GM10248 (cell line): ENCODE results near the gene KRTAP2-3.

Source experiments
- CTCF ChIA-PET: fragments of 300-600 bp; sonication (Branson Sonifier 250); formaldehyde crosslinking; extraction: SDS; loops from one replicate; lab custom pipeline; 2021; ENCODE audit warnings: antibody characterized with exemption; lab: Yijun Ruan, JAX
- POLR2A ChIA-PET: fragments of 350-650 bp; sonication (Branson Sonifier 250); formaldehyde crosslinking; extraction: SDS; loops from one replicate; lab custom pipeline; 2020; ENCODE audit warnings: antibody characterized with exemption; lab: Yijun Ruan, JAX
- DNase-seq: peaks from one replicate; pipeline ENCODE4 v3.0.0; 2012; ENCODE audit errors: extremely low spot score
- TF ChIP-seq, protein P1 (sequence below): IDR thresholded peaks from 2 replicates; pipeline ENCODE4 v1.5.1; 2012; ENCODE audit warnings: mild to moderate bottlenecking, low read depth; ENCODE audit errors: extremely low read depth, missing control alignments, control extremely low read depth

The KRTAP2-3 gene

DNA sequence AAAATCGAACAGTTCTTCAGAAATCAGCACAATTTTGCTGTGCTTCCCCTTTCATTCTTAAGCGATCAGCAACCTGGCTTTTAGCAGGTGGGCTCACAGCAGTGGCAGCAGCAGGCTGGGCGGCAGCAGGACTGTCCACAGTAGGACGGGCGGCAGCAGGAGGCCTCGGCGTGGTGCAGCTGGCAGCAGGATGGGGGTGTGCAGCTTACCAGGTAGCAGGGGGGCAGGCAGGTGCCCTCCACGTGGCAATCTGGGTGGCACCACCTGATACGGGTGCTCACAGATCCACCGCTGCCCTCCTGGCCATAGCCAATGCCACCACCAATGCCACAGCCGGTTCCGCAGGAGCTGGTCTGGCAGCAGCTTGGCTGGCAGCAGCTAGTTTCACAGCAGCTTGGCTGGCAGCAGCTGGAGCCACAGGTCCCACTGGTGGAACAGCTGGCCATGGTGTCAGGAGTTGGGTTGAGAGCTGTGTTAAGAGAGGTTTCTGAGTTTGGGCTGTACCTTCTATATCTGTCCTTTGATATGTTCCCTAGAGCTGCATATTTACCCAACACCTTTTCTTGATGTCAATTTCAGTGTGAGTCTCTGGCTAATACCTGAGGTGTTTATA, 30.2 kb downstream of the KRTAP2-3 start, which contains the start of gene KRTAP1-4:
Gene KRTAP1-4 (minus strand): TSS at position 563 of the 613 bp plus-strand sequence. CDS start 117 bp downstream, at position 446.
- POLR2A ChIA-PET = no interaction called here
- CTCF ChIA-PET = no interaction called here
- DNase-seq = no peak
- TF ChIP-seq, protein P1, sequence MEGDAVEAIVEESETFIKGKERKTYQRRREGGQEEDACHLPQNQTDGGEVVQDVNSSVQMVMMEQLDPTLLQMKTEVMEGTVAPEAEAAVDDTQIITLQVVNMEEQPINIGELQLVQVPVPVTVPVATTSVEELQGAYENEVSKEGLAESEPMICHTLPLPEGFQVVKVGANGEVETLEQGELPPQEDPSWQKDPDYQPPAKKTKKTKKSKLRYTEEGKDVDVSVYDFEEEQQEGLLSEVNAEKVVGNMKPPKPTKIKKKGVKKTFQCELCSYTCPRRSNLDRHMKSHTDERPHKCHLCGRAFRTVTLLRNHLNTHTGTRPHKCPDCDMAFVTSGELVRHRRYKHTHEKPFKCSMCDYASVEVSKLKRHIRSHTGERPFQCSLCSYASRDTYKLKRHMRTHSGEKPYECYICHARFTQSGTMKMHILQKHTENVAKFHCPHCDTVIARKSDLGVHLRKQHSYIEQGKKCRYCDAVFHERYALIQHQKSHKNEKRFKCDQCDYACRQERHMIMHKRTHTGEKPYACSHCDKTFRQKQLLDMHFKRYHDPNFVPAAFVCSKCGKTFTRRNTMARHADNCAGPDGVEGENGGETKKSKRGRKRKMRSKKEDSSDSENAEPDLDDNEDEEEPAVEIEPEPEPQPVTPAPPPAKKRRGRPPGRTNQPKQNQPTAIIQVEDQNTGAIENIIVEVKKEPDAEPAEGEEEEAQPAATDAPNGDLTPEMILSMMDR = no peak

DNA sequence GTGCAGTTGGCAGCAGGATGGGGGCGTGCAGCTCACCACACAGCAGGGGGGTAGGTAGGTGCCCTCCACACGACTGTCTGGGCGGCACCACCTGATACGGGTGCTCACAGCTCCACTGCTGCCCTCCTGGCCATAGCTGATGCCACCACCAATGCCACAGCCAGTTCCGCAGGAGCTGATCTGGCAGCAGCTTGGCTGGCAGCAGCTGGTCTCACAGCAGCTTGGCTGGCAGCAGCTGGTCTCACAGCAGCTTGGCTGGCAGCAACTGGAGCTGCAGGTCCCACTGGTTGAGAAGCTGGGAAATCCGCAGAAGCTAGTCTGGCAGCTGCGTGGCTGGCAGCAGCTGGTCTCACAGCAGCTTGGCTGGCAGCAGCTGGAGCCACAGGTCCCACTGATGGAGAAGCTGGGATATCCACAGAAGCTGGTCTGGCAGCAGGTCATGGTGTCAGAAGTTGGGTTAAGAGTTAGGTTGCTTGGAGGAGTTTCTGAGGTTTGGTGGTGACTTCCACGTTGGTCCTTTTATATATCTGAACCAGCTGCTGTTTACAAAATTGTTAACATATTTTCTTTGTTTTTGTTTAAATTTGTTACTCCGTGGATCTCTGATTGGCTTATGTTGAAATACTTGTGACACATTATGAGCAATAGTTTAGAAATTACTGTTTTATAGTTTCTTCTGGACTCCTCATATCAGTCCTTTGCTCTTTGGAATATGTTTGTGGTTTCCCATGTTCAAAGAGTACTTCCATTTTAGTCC, 33.0 kb downstream of the KRTAP2-3 start, which contains the start of gene KRTAP1-5:
Gene KRTAP1-5 (minus strand): TSS at position 494 of the 757 bp plus-strand sequence. CDS start 53 bp downstream, at position 441.
- TF ChIP-seq, protein P1 = no peak
- ChIA-PET CTCF (interaction anchor here (1.0 kb wide), 1 partner anchor 9 kb away, joined by 4 read pairs; no protein-coding TSS in a partner anchor), POLR2A (no interaction called here)
- no peak for DNase-seq

DNA sequence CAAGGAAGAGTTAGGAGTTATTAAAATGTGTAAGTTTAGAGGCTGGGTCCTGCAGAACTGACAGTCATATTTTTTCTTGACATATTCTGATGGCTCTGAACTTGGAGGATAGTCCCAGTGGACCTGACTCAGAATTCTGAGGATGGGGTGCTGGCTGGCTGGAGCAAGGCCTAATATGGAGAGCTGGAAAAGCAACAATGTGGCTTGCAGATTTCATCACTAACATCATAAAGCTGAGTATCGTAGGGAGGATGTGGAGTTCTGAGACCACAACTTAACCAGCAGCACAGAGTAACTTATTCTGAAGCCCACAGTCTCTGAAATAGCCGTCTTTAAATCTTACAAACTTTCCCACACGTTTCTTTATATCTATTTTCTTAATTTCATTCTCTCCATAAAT, 35.2 kb downstream of the KRTAP2-3 start:
- DNase-seq = no peak
- TF ChIP-seq, protein P1 = no peak
- ChIA-PET POLR2A (no interaction called here), CTCF (interaction anchor here (1.5 kb wide), 1 partner anchor 159 kb away, joined by 3 read pairs; no protein-coding TSS in a partner anchor)

DNA sequence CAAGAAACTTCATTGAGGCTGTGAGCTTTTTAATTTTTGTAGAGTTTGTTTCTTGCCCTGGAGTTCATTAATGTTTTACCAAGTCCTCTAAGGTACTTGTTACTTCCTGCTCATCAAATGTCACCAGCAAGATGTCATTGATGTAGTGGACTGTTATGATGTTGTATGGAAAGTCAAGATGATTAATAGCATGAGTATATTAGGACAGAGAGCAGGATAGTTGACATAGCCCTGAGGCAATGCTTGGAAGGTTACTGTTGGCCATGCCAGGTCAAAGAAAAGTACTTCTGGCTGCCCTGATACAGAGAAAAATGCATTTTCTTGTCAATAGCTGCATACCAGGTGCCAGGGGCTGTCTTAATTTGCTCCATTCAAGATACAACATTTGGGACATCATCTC, 39.6 kb downstream of the KRTAP2-3 start:
- TF ChIP-seq, protein P1 = no peak
- ChIA-PET POLR2A (no interaction called here), CTCF (interaction anchor here (1.0 kb wide), 1 partner anchor 18 kb away, joined by 3 read pairs; no protein-coding TSS in a partner anchor)
- DNase-seq = no peak

DNA sequence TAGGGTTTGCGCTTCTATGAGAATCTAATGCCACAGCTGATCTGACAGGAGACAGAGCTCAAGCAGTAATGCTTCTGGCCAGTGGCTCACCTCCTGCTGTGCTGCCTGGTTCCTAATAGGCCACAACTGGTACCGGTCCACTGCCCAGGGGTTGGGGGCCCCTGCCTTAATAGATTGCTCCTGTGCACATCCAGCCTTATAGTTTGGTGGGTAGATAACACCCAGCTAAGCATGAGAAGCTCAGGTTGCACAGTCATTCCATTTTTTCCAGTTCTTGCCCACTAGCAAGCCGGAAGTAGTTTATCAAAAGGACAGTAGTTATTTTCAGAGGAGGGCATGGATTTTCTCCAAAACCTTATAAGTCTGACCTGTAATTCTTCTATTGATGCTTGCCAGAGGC, 40.5 kb downstream of the KRTAP2-3 start:
- TF ChIP-seq, protein P1 = no peak
- DNase-seq = no peak
- ChIA-PET CTCF (no interaction called here), POLR2A (no interaction called here)

DNA sequence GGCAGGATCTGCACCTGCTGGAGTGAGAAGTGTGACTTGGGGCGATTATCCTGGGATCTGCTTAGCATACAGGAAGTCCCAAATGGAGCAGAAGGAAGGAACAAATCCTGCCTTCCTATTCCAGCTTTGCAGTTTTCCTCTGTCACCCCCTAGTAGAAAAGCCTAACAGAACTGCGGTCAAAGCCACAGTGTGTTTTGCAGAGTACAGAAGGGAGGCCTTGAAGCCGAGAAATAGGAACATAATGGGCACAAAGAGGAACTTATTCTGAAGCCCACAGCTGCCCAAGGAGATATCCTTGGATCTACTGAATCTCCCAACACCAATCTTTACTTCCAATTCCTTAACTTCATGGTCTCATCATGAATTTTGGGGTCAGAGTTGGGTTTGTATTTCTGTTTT, 41.4 kb downstream of the KRTAP2-3 start:
- POLR2A ChIA-PET = no interaction called here
- TF ChIP-seq, protein P1 = no peak
- CTCF ChIA-PET = interaction anchor here (1.5 to 1.9 kb wide), 2 partner anchors 8 to 17 kb away, joined by 3 to 4 read pairs; no protein-coding TSS in a partner anchor
- no peak for DNase-seq
